ENCODE data around the gene TNFRSF1B. TPM values are rescaled to one million over a fixed set of nuclear protein-coding genes. Genes with fewer than 3 reads are reported as not detected.

Gene TNFRSF1B
- polyA plus RNA-seq, 3 donors: 436 to 761 (median 450) TPM

GRCh38 chr1:12148958-12149790 is 17.6 kb upstream of the TNFRSF1B start:
- intact Hi-C loops (cut with micrococcal nuclease): no loop called here
- Mint-ChIP-seq H3K27me3 (ENCODE audit: low read depth in 3 of 3) (peaks cover 0 to 2% (median 2%) of the 10 kb centered on the region in 3 donors), H3K36me3 (peaks cover 25 to 30% of the 10 kb centered on the region in 2 donors), H3K9me3 (peaks cover 3 to 17% (median 12%) of the 10 kb centered on the region in 7 donors), H3K4me1 (peaks cover 99% of the 10 kb centered on the region), H3K27ac (peak overlapping the region; percentile 99 to 100 (median 100)), H3K4me3 (no peak overlapping the region)
- peaks cover 99 to 100% of the 10 kb centered on the region in 2 donors for H3K4me1 ChIP-seq (ENCODE audit: control insufficient read depth in 1 of 2, insufficient read depth in 2 of 2, low read length in 2 of 2)
- WGBS (ENCODE audit: insufficient coverage): 90% methylated on average over 2 of the region's 5 CpGs
- H3K27me3 ChIP-seq (ENCODE audit: control insufficient read depth in 2 of 2, insufficient read depth in 2 of 2, low read length in 2 of 2): no peaks in the 10 kb centered on the region
- H3K9me3 ChIP-seq (replicated peaks in 1 of 2; ENCODE audit: control insufficient read depth in 1 of 2, insufficient read depth in 1 of 2, low read length in 2 of 2): peaks cover 0 to 7% of the 10 kb centered on the region in 2 donors
- H3K79me2 ChIP-seq (ENCODE audit: insufficient read depth, low read length): peaks cover 7% of the 10 kb centered on the region
- no peaks in the 10 kb centered on the region for H3K36me3 ChIP-seq (replicated peaks in 1 of 2; ENCODE audit: control insufficient read depth in 1 of 2, insufficient read depth in 2 of 2, low read length in 2 of 2)
- H2AFZ ChIP-seq (ENCODE audit: insufficient read depth, low read depth, low read length, poor library complexity, severe bottlenecking): no peak overlapping the region
- H3K9ac ChIP-seq (ENCODE audit: insufficient read depth, low read length, poor library complexity, severe bottlenecking): peak overlapping the region; percentile 44
- TF ChIP-seq, protein P1, sequence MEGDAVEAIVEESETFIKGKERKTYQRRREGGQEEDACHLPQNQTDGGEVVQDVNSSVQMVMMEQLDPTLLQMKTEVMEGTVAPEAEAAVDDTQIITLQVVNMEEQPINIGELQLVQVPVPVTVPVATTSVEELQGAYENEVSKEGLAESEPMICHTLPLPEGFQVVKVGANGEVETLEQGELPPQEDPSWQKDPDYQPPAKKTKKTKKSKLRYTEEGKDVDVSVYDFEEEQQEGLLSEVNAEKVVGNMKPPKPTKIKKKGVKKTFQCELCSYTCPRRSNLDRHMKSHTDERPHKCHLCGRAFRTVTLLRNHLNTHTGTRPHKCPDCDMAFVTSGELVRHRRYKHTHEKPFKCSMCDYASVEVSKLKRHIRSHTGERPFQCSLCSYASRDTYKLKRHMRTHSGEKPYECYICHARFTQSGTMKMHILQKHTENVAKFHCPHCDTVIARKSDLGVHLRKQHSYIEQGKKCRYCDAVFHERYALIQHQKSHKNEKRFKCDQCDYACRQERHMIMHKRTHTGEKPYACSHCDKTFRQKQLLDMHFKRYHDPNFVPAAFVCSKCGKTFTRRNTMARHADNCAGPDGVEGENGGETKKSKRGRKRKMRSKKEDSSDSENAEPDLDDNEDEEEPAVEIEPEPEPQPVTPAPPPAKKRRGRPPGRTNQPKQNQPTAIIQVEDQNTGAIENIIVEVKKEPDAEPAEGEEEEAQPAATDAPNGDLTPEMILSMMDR (IDR thresholded peaks at IDR 0.05): no peak
- no peaks in the 10 kb centered on the region for H4K20me1 ChIP-seq (ENCODE audit: insufficient read depth, low read length)
- peak overlapping the region in 1 of 3 experiments; percentile 24 for H3K4me3 ChIP-seq (replicated peaks in 1 of 3; ENCODE audit: low read depth in 2 of 3, low read length in 3 of 3)
- peak overlapping the region; percentile 98 to 100 for H3K27ac ChIP-seq (ENCODE audit: low read depth in 1 of 2, low read length in 2 of 2)
- no peak for DNase-seq
- no peak overlapping the region for H3K4me2 ChIP-seq (replicated peaks; ENCODE audit: extremely low read depth, low read length, poor library complexity, severe bottlenecking)

DNA sequence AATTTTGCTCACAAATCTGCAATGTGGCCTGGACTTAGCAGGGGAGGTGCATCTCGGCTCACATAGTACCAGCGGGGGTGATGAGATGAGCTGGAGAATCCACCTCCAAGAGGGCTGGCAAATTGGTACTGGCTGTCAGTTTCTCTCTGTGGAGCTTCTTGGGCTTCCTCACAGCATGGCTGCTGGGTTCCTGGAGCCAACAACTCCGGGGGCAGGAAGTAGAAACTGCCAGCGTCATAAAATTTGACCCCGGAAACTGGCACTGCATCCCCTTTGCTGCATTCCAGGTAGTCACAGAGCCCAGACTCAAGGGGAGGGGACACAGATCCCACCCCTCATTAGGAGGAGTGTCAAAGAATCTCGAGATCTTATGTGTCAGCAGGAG is 17.0 kb upstream of the TNFRSF1B start:
- Histone ChIP-seq H3K79me2 (ENCODE audit: insufficient read depth, low read length) (peaks cover 7% of the 10 kb centered on the region), H3K4me1 (ENCODE audit: control insufficient read depth in 1 of 2, insufficient read depth in 2 of 2, low read length in 2 of 2) (peaks cover 95 to 97% of the 10 kb centered on the region in 2 donors), H3K4me3 (replicated peaks in 1 of 3; ENCODE audit: low read depth in 2 of 3, low read length in 3 of 3) (peak overlapping the region in 1 of 3 experiments; percentile 6), H2AFZ (ENCODE audit: insufficient read depth, low read depth, low read length, poor library complexity, severe bottlenecking) (no peak overlapping the region), H4K20me1 (ENCODE audit: insufficient read depth, low read length) (no peaks in the 10 kb centered on the region), H3K4me2 (replicated peaks; ENCODE audit: extremely low read depth, low read length, poor library complexity, severe bottlenecking) (peak overlapping the region; percentile 31), H3K9ac (ENCODE audit: insufficient read depth, low read length, poor library complexity, severe bottlenecking) (peak overlapping the region; percentile 44), H3K27ac (ENCODE audit: low read depth in 1 of 2, low read length in 2 of 2) (peak overlapping the region; percentile 98 to 100), H3K36me3 (replicated peaks in 1 of 2; ENCODE audit: control insufficient read depth in 1 of 2, insufficient read depth in 2 of 2, low read length in 2 of 2) (no peaks in the 10 kb centered on the region), H3K9me3 (replicated peaks in 1 of 2; ENCODE audit: control insufficient read depth in 1 of 2, insufficient read depth in 1 of 2, low read length in 2 of 2) (peaks cover 0 to 7% of the 10 kb centered on the region in 2 donors), H3K27me3 (ENCODE audit: control insufficient read depth in 2 of 2, insufficient read depth in 2 of 2, low read length in 2 of 2) (no peaks in the 10 kb centered on the region)
- H3K27ac Mint-ChIP-seq: peak overlapping the region; percentile 99 to 100 (median 100)
- peaks cover 0 to 2% (median 2%) of the 10 kb centered on the region in 3 donors for H3K27me3 Mint-ChIP-seq (ENCODE audit: low read depth in 3 of 3)
- H3K4me1 Mint-ChIP-seq: peaks cover 94% of the 10 kb centered on the region
- H3K4me3 Mint-ChIP-seq: no peak overlapping the region
- TF ChIP-seq, protein P1 (IDR thresholded peaks at IDR 0.05): no peak
- peaks cover 25 to 30% of the 10 kb centered on the region in 2 donors for H3K36me3 Mint-ChIP-seq
- DNase-seq: no peak
- 100% methylated on average over 2 of the region's 6 CpGs for WGBS (ENCODE audit: insufficient coverage)
- intact Hi-C loops (cut with micrococcal nuclease): no loop called here
- peaks cover 3 to 17% (median 12%) of the 10 kb centered on the region in 7 donors for H3K9me3 Mint-ChIP-seq
